Measurements from ENCODE around the gene ELF5.

The ELF5 gene

DNA sequence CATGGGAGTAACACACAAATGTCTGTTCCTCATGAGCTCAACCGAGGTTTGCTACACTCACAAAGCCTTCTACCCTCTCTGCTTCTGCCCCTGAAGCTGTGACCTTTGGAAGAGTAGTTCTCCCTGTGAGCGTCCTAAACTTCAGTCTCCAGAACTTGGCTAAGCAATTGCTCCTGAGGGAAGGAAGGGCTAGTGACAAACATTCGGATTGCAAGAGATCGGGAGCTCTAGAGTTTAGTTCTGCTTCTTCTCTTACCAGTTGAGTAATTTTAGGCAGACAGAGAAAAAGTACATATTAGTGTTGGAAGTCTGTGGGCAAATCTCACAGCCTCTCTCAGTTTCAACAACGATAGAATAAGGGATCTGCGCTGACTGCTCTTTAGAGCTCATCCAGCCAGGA, 27.3 kb upstream of the ELF5 start:
- Histone ChIP-seq H3K36me3 (ENCODE audit: control insufficient read depth, insufficient read depth, low read length) (no peaks in the 10 kb centered on the region), H3K27me3 (ENCODE audit: control insufficient read depth, insufficient read depth, low read length) (no peaks in the 10 kb centered on the region), H3K4me1 (ENCODE audit: control insufficient read depth, insufficient read depth, low read length) (no peaks in the 10 kb centered on the region), H3K9me3 (ENCODE audit: control insufficient read depth, insufficient read depth, low read length) (no peaks in the 10 kb centered on the region), H3K4me3 (ENCODE audit: low read length) (no peak overlapping the region), H3K27ac (ENCODE audit: low read length) (no peak overlapping the region)
- no peak for DNase-seq (ENCODE audit: low read depth, low spot score)
- WGBS (ENCODE audit: insufficient coverage, insufficient read length) = no CpG with 5 or more reads among the region's 6 CpGs

DNA sequence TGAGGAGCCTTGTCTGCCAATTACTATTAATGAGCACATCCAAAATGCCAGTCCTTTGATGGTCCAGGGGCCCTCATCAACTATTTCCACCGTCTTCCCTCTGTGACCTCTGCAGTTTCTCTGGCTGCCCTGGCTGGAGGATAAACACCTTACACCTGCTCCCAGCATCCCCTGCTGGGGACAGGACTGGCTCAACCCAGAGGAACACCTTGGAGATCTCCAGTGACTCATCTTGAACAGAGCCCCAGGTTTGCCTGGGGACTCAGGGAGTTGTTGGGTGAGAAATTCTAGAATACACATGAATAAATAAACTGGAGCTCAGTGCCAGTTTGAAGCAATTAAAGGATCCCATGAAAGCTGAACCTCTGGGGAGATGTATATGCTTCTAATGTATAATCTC, 24.0 kb upstream of the ELF5 start:
- H3K36me3 ChIP-seq (ENCODE audit: control insufficient read depth, insufficient read depth, low read length) = no peaks in the 10 kb centered on the region
- no peak overlapping the region for H3K4me3 ChIP-seq (ENCODE audit: low read length)
- no peaks in the 10 kb centered on the region for H3K9me3 ChIP-seq (ENCODE audit: control insufficient read depth, insufficient read depth, low read length)
- H3K27me3 ChIP-seq (ENCODE audit: control insufficient read depth, insufficient read depth, low read length) = no peaks in the 10 kb centered on the region
- DNase-seq (ENCODE audit: low read depth, low spot score) = no peak
- WGBS (ENCODE audit: insufficient coverage, insufficient read length) = no CpG with 5 or more reads among the region's 1 CpG
- H3K27ac ChIP-seq (ENCODE audit: low read length) = no peak overlapping the region
- H3K4me1 ChIP-seq (ENCODE audit: control insufficient read depth, insufficient read depth, low read length) = no peaks in the 10 kb centered on the region

DNA sequence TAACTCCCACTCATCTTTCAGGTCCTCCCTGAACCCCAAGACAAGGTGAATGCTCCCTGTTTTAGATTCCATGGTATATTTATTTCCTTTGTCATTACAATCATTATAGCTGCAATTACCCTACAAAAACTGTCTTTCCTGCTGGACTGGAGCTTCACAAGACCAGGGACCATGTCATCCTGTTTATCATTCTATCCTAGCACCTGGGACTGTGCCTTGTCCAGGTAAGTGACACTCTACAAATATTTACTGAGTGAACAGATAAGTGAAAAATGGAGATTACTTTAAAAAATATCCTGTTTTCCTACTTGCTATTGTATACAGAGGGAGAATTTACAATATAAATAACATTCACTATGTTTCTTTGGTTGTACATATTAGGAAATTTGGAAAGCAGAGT, 22.5 kb upstream of the ELF5 start:
- Histone ChIP-seq H3K4me1 (ENCODE audit: control insufficient read depth, insufficient read depth, low read length) (no peaks in the 10 kb centered on the region), H3K27ac (ENCODE audit: low read length) (no peak overlapping the region), H3K36me3 (ENCODE audit: control insufficient read depth, insufficient read depth, low read length) (no peaks in the 10 kb centered on the region), H3K27me3 (ENCODE audit: control insufficient read depth, insufficient read depth, low read length) (no peaks in the 10 kb centered on the region), H3K4me3 (ENCODE audit: low read length) (no peak overlapping the region), H3K9me3 (ENCODE audit: control insufficient read depth, insufficient read depth, low read length) (no peaks in the 10 kb centered on the region)
- DNase-seq (ENCODE audit: low read depth, low spot score) = no peak

DNA sequence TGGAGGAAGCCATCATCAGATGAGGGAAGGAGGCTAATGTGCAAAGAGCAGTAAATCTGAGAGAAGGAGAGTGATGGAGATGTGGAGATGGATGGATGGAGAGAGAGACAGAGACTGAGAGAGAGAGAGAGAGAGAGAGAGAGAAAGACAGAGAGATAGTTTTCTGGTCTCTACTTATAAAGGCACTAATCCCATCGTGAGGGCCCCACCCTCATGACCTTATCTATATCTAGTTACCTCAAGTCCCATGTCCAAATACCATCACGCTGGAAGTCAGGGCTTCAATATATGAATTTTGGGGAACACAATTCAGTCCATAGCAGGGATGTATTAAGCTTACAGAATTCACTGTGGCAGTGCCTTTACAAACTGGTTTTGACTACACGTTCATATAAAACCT, 21.2 kb upstream of the ELF5 start:
- no peak overlapping the region for H3K4me3 ChIP-seq (ENCODE audit: low read length)
- no peak for DNase-seq (ENCODE audit: low read depth, low spot score)
- H3K36me3 ChIP-seq (ENCODE audit: control insufficient read depth, insufficient read depth, low read length) = no peaks in the 10 kb centered on the region
- no peaks in the 10 kb centered on the region for H3K9me3 ChIP-seq (ENCODE audit: control insufficient read depth, insufficient read depth, low read length)
- H3K27me3 ChIP-seq (ENCODE audit: control insufficient read depth, insufficient read depth, low read length) = no peaks in the 10 kb centered on the region
- H3K27ac ChIP-seq (ENCODE audit: low read length) = no peak overlapping the region
- WGBS (ENCODE audit: insufficient coverage, insufficient read length) = no CpG with 5 or more reads among the region's 3 CpGs
- no peaks in the 10 kb centered on the region for H3K4me1 ChIP-seq (ENCODE audit: control insufficient read depth, insufficient read depth, low read length)

DNA sequence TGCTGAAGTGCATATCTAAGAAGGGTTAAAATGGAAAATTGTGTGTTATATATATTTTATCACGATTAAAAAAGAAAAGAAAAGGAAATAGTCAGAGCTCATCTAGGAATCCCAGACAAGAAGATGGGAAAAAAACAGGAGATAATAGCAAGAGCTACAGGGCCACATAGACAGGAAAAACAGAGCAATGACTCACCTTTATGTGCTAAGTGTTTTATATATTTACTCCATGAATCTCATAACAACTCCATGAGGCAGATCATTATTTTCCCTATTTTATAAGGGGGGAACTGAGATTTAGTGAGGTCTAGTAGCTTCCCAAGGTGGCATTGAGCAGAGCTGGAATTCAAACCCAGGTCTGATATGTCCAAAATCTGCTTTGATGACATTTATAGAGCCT, 18.1 kb upstream of the ELF5 start:
- no peaks in the 10 kb centered on the region for H3K4me1 ChIP-seq (ENCODE audit: control insufficient read depth, insufficient read depth, low read length)
- 100% methylated on average over 1 of the region's 1 CpG for WGBS (ENCODE audit: insufficient coverage, insufficient read length)

DNA sequence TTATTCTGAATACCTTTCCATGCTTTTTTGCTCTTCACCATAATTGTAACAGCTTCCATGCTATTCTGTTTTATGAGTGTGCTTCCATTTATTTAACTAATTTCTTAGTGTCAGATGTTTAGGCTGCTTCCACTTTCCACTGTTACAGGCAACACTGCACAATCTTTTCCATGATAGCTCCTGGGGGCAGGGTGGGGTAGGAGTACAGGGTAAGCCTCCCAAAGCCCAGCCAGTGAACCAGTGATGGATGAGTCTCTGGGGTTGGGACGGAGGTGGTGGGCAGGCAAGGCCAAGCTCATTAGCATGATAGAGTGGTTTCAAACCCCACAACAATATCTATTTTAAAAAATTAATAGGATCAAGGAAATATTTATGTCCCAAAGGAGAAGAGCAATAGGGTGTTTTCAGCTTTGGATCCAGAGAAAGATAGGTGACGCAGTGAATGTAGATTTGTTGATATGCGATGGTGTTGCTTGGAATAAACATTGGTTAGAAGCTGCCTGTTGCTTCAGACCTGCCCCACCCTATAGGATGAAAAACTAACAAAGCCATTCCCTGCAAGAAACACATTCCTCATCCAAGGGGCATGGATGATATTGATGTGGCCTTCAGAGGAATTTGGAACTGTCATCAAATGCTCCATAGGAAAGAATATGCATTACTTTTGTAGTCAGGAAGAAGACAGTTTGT, 17.1 kb upstream of the ELF5 start:
- Histone ChIP-seq H3K27ac (ENCODE audit: low read length) (no peak overlapping the region), H3K36me3 (ENCODE audit: control insufficient read depth, insufficient read depth, low read length) (no peaks in the 10 kb centered on the region), H3K4me3 (ENCODE audit: low read length) (no peak overlapping the region), H3K4me1 (ENCODE audit: control insufficient read depth, insufficient read depth, low read length) (no peaks in the 10 kb centered on the region), H3K27me3 (ENCODE audit: control insufficient read depth, insufficient read depth, low read length) (no peaks in the 10 kb centered on the region), H3K9me3 (ENCODE audit: control insufficient read depth, insufficient read depth, low read length) (no peaks in the 10 kb centered on the region)
- DNase-seq (ENCODE audit: low read depth, low spot score) = no peak
- WGBS (ENCODE audit: insufficient coverage, insufficient read length) = no CpG with 5 or more reads among the region's 3 CpGs

More for the DNA sequence above, 18.1 kb upstream of the ELF5 start:
- no peaks in the 10 kb centered on the region for H3K36me3 ChIP-seq (ENCODE audit: control insufficient read depth, insufficient read depth, low read length)
- no peaks in the 10 kb centered on the region for H3K27me3 ChIP-seq (ENCODE audit: control insufficient read depth, insufficient read depth, low read length)
- no peaks in the 10 kb centered on the region for H3K9me3 ChIP-seq (ENCODE audit: control insufficient read depth, insufficient read depth, low read length)
- no peak overlapping the region for H3K4me3 ChIP-seq (ENCODE audit: low read length)
- H3K27ac ChIP-seq (ENCODE audit: low read length) = no peak overlapping the region
- DNase-seq (ENCODE audit: low read depth, low spot score) = no peak

DNA sequence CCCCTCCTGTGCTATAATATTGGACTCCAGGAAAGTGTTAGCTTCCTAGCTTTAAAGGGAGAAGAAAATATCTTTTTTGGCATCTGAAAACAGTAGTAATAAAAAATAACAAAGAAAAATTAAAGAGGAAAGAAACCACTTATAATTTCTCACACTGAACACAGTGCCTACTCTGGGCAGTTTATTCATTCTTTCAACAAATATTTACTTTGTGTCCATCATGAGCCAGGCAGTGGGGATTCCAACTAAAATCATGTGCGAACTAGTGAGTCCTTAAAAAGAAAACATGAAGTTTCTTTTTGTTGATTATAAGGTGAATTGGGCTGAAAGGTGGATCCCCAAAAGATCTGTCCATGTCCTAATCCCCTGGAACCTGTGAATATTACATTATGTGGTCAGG, 16.0 kb upstream of the ELF5 start:
- WGBS (ENCODE audit: insufficient coverage, insufficient read length) = no CpG with 5 or more reads among the region's 1 CpG
- no peak for DNase-seq (ENCODE audit: low read depth, low spot score)
- Histone ChIP-seq H3K4me3 (ENCODE audit: low read length) (no peak overlapping the region), H3K27me3 (ENCODE audit: control insufficient read depth, insufficient read depth, low read length) (no peaks in the 10 kb centered on the region), H3K9me3 (ENCODE audit: control insufficient read depth, insufficient read depth, low read length) (no peaks in the 10 kb centered on the region), H3K4me1 (ENCODE audit: control insufficient read depth, insufficient read depth, low read length) (no peaks in the 10 kb centered on the region), H3K36me3 (ENCODE audit: control insufficient read depth, insufficient read depth, low read length) (no peaks in the 10 kb centered on the region), H3K27ac (ENCODE audit: low read length) (no peak overlapping the region)

DNA sequence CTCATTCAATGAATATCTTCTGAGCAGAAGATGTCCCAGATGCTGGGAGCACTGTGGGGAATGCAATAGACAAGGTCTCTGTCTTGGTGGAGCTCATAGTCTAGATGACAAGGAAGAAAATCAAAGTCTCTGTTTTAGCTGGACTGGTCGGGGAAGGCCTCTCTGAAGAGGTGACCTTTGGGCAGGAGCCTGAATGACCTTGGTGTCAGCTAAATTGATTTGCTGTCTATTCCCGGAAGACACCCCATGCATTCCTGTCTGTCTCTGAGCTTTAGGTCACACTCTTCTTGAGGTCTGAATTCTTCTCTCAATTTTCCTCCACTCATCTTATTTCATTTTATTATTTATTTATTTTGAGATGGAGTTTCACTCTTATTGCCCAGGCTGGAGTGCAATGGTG, 14.5 kb upstream of the ELF5 start:
- WGBS (ENCODE audit: insufficient coverage, insufficient read length) = no CpG with 5 or more reads among the region's 2 CpGs
- Histone ChIP-seq H3K9me3 (ENCODE audit: control insufficient read depth, insufficient read depth, low read length) (no peaks in the 10 kb centered on the region), H3K27me3 (ENCODE audit: control insufficient read depth, insufficient read depth, low read length) (no peaks in the 10 kb centered on the region), H3K36me3 (ENCODE audit: control insufficient read depth, insufficient read depth, low read length) (no peaks in the 10 kb centered on the region), H3K27ac (ENCODE audit: low read length) (no peak overlapping the region), H3K4me1 (ENCODE audit: control insufficient read depth, insufficient read depth, low read length) (no peaks in the 10 kb centered on the region), H3K4me3 (ENCODE audit: low read length) (no peak overlapping the region)
- no peak for DNase-seq (ENCODE audit: low read depth, low spot score)

DNA sequence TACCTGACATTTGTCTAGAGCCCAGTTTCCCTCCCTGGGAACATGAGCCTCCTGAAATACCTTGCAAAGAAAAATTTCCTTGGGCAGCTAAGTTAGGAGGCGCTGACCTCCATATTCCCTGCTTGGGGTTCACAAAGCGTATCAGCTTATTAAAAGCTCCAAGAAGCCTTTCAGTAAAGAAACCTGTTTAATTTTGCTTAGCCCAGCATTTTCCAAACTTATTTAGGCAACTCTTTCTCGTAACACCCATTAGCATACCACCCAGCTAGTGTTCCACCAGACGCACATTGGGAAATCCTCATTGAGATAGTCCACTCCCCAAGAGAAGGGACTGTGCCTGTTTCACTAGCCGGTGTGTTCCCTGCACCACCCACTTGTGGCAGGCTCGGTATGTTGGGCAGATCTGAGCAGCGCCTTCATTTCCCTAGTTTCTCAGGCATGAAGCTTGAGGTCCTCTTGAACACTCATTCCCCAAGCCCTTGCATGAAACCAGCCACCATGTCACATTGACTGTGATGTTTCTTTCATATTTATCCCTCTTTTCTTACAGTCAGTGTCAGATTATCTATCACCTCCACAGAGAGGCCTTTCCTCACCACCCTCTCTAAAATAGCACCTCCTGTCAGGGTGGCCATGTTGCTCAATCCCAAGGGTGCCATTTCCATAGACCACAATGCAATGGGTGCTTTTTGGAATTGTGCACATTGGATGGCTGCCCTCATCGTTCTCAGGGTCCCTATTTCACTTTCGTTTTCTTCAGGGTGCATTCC, 12.5 kb upstream of the ELF5 start:
- no peaks in the 10 kb centered on the region for H3K27me3 ChIP-seq (ENCODE audit: control insufficient read depth, insufficient read depth, low read length)
- no peaks in the 10 kb centered on the region for H3K4me1 ChIP-seq (ENCODE audit: control insufficient read depth, insufficient read depth, low read length)
- H3K36me3 ChIP-seq (ENCODE audit: control insufficient read depth, insufficient read depth, low read length) = no peaks in the 10 kb centered on the region
- H3K4me3 ChIP-seq (ENCODE audit: low read length) = no peak overlapping the region
- no CpG with 5 or more reads among the region's 9 CpGs for WGBS (ENCODE audit: insufficient coverage, insufficient read length)
- H3K9me3 ChIP-seq (ENCODE audit: control insufficient read depth, insufficient read depth, low read length) = no peaks in the 10 kb centered on the region
- H3K27ac ChIP-seq (ENCODE audit: low read length) = no peak overlapping the region
- no peak for DNase-seq (ENCODE audit: low read depth, low spot score)

DNA sequence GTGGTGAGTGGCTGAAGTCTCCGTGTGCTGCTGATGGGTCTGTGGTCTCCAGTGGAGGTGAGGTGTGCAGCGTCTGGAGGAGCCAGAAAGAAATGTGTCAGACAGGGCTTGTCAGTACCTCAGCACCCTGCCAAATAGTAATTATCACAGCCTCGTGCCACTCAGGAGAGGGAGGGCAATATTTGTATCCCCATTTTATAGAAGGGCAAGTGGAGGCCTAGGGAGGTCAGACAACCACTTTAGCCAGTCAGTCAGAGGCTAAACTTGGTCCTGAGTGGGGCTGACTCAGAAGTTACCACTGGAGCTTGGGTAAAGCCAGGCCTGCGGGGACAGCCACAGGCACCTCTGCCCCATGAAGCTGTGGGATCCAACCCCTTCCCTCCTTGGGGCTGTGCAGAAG, 11.5 kb upstream of the ELF5 start:
- no peak overlapping the region for H3K4me3 ChIP-seq (ENCODE audit: low read length)
- no peak overlapping the region for H3K27ac ChIP-seq (ENCODE audit: low read length)
- WGBS (ENCODE audit: insufficient coverage, insufficient read length) = no CpG with 5 or more reads among the region's 4 CpGs
- H3K9me3 ChIP-seq (ENCODE audit: control insufficient read depth, insufficient read depth, low read length) = no peaks in the 10 kb centered on the region
- no peaks in the 10 kb centered on the region for H3K4me1 ChIP-seq (ENCODE audit: control insufficient read depth, insufficient read depth, low read length)
- no peaks in the 10 kb centered on the region for H3K36me3 ChIP-seq (ENCODE audit: control insufficient read depth, insufficient read depth, low read length)
- no peaks in the 10 kb centered on the region for H3K27me3 ChIP-seq (ENCODE audit: control insufficient read depth, insufficient read depth, low read length)
- DNase-seq (ENCODE audit: low read depth, low spot score) = no peak

DNA sequence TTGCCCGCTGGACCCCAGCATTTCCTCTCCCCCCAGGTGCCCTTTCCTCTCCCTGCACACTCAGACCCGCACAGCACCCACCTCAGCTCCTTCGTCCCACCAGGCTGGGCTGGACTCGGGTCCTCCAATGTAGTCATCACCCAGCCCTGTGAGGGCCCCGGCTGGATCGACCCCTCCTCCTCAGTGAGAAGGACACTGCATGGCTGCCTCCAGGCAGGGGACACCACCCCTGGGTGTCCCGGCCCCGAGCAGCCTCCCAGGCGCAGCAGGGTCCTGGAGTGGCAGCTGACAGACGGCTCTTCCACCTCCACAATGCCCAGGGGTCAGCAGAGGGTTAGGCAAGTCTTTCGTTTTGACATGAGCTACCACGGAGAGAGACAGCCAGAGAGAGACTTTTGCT, 11.1 kb upstream of the ELF5 start:
- no peaks in the 10 kb centered on the region for H3K9me3 ChIP-seq (ENCODE audit: control insufficient read depth, insufficient read depth, low read length)
- H3K27ac ChIP-seq (ENCODE audit: low read length) = no peak overlapping the region
- no peak overlapping the region for H3K4me3 ChIP-seq (ENCODE audit: low read length)
- no peaks in the 10 kb centered on the region for H3K4me1 ChIP-seq (ENCODE audit: control insufficient read depth, insufficient read depth, low read length)
- H3K36me3 ChIP-seq (ENCODE audit: control insufficient read depth, insufficient read depth, low read length) = no peaks in the 10 kb centered on the region
- no peaks in the 10 kb centered on the region for H3K27me3 ChIP-seq (ENCODE audit: control insufficient read depth, insufficient read depth, low read length)
- no CpG with 5 or more reads among the region's 12 CpGs for WGBS (ENCODE audit: insufficient coverage, insufficient read length)
- DNase-seq (ENCODE audit: low read depth, low spot score) = no peak
